ENCODE measurements around the gene TMOD1. TPM values are rescaled to one million over a fixed set of nuclear protein-coding genes. Genes with fewer than 3 reads are reported as not detected.

Gene TMOD1
- total RNA-seq, 1 donor from 2014 or later, result not detected

GRCh38 chr9:97558701-97559101 is 57.2 kb downstream of the TMOD1 start:
- H3K4me1 Mint-ChIP-seq, result peaks cover 5% of the 10 kb centered on the region
- H3K4me3 Mint-ChIP-seq, result no peak overlapping the region
- peaks cover 11% of the 10 kb centered on the region for H3K4me1 ChIP-seq
- DNase-seq (ENCODE audit: low spot score), result no peak
- no peak overlapping the region for H3K9ac ChIP-seq
- no peak overlapping the region for H2AFZ ChIP-seq (replicated peaks)
- no peaks in the 10 kb centered on the region for H3K9me3 Mint-ChIP-seq
- TF ChIP-seq EZH2 (IDR thresholded peaks at IDR 0.05) (no peak), EZH2phosphoT487 (IDR thresholded peaks at IDR 0.05) (no peak), CTCF (IDR thresholded peaks at IDR 0.05) (no peak)
- no peaks in the 10 kb centered on the region for H3K79me2 ChIP-seq (ENCODE audit: low read depth)
- H3K27me3 ChIP-seq, result no peaks in the 10 kb centered on the region
- no peaks in the 10 kb centered on the region for H4K20me1 ChIP-seq (ENCODE audit: low read depth)
- H3K4me2 ChIP-seq, result no peak overlapping the region
- no peaks in the 10 kb centered on the region for H3K36me3 ChIP-seq
- H3F3A ChIP-seq (ENCODE audit: low read depth), result no peaks in the 10 kb centered on the region
- H3K27me3 Mint-ChIP-seq (ENCODE audit: insufficient read depth, low read depth), result peaks cover 8% of the 10 kb centered on the region
- no peaks in the 10 kb centered on the region for H3K9me3 ChIP-seq (ENCODE audit: low read depth)
- no peaks in the 10 kb centered on the region for H3K36me3 Mint-ChIP-seq
- no peak overlapping the region for H3K27ac Mint-ChIP-seq
- no peak overlapping the region for H3K27ac ChIP-seq
- no peak overlapping the region for H3K4me3 ChIP-seq

DNA sequence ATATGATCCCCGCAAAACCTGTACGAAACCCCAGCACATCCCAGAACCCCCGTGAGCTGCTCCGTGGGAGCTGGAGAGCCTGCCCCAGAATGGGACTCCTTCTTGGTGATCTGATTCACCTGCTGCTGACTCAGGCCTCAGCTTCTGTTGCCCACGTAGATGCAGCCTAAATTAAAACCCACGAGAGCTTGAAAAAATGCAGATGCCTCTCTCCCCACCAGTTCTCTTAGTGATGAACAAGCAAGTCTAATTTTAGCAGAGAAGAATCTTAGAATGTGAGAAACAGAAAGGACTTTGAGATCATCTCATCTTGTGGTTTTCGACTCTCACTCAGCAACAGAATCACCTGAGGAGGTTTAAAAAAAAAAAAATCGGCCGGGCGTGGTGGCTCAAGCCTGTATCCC is 57.6 kb downstream of the TMOD1 start:
- Mint-ChIP-seq H3K36me3 (no peaks in the 10 kb centered on the region), H3K27me3 (ENCODE audit: insufficient read depth, low read depth) (peaks cover 8% of the 10 kb centered on the region), H3K27ac (no peak overlapping the region), H3K9me3 (no peaks in the 10 kb centered on the region), H3K4me3 (no peak overlapping the region), H3K4me1 (peaks cover 8% of the 10 kb centered on the region)
- Histone ChIP-seq H3K36me3 (no peaks in the 10 kb centered on the region), H3K9me3 (ENCODE audit: low read depth) (no peaks in the 10 kb centered on the region), H3K27me3 (no peaks in the 10 kb centered on the region), H3K9ac (no peak overlapping the region), H3K27ac (no peak overlapping the region), H3K4me3 (no peak overlapping the region), H3F3A (ENCODE audit: low read depth) (no peaks in the 10 kb centered on the region), H2AFZ (replicated peaks) (no peak overlapping the region), H4K20me1 (ENCODE audit: low read depth) (no peaks in the 10 kb centered on the region), H3K79me2 (ENCODE audit: low read depth) (no peaks in the 10 kb centered on the region), H3K4me2 (no peak overlapping the region), H3K4me1 (peaks cover 15% of the 10 kb centered on the region)
- DNase-seq (ENCODE audit: low spot score), result no peak
- TF ChIP-seq CTCF (IDR thresholded peaks at IDR 0.05), result no peak
- TF ChIP-seq EZH2 (IDR thresholded peaks at IDR 0.05), result no peak
- TF ChIP-seq EZH2phosphoT487 (IDR thresholded peaks at IDR 0.05), result no peak

DNA sequence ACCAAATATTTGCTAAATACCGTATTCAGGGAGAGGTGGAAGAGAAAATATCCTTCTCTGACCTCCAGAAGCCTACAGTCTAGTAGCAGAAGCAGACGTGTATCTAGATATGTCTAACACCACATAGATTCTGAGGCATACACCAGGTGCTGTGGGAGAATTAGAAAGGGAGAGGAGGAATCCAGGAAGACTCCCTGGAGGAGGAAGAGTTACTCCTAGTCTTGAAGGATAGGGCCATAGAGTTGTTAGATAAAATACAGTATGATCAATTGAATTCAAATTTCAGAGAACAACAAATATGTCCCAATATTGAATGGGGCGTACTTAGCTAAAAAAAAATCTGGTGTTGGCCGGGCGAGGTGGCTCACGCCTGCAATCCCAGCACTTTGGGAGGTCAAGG is 58.7 kb downstream of the TMOD1 start:
- no peaks in the 10 kb centered on the region for H3K36me3 Mint-ChIP-seq
- H3K9ac ChIP-seq, result no peak overlapping the region
- peaks cover 18% of the 10 kb centered on the region for H3K4me1 Mint-ChIP-seq
- TF ChIP-seq EZH2phosphoT487 (IDR thresholded peaks at IDR 0.05) (no peak), EZH2 (IDR thresholded peaks at IDR 0.05) (no peak), CTCF (IDR thresholded peaks at IDR 0.05) (no peak)
- H3K4me3 ChIP-seq, result no peak overlapping the region
- no peak overlapping the region for H3K27ac Mint-ChIP-seq
- H3F3A ChIP-seq (ENCODE audit: low read depth), result no peaks in the 10 kb centered on the region
- H3K27me3 ChIP-seq, result no peaks in the 10 kb centered on the region
- H3K36me3 ChIP-seq, result no peaks in the 10 kb centered on the region
- no peak overlapping the region for H3K4me3 Mint-ChIP-seq
- H3K79me2 ChIP-seq (ENCODE audit: low read depth), result no peaks in the 10 kb centered on the region
- H3K4me2 ChIP-seq, result no peak overlapping the region
- H3K27ac ChIP-seq, result no peak overlapping the region
- no peak overlapping the region for H2AFZ ChIP-seq (replicated peaks)
- peaks cover 5% of the 10 kb centered on the region for H3K27me3 Mint-ChIP-seq (ENCODE audit: insufficient read depth, low read depth)
- H3K4me1 ChIP-seq, result peaks cover 22% of the 10 kb centered on the region
- no peaks in the 10 kb centered on the region for H3K9me3 Mint-ChIP-seq
- no peaks in the 10 kb centered on the region for H3K9me3 ChIP-seq (ENCODE audit: low read depth)
- DNase-seq (ENCODE audit: low spot score), result no peak
- H4K20me1 ChIP-seq (ENCODE audit: low read depth), result no peaks in the 10 kb centered on the region
